Keratinocyte (primary cell): ENCODE results near the gene MCTP2. TPM values are rescaled to one million over a fixed set of nuclear protein-coding genes. Genes with fewer than 3 reads are reported as not detected.

Source experiments
- DNase-seq: peaks from one replicate; pipeline ENCODE4 v3.0.0-alpha.2; 2011; ENCODE audit warnings: low read depth, missing footprints, low spot score
- FAIRE-seq: peaks from 2 replicates; lab custom pipeline; 2011; peaks lifted over from hg19 to GRCh38; lab: Jason Lieb, UNC
- H2AFZ ChIP-seq: 2 replicates; pipeline ENCODE4 v1.6.0; 2012; ENCODE audit warnings: low read length, control low read depth, inconsistent platforms; ENCODE audit not compliant: control insufficient read depth
- H3K27ac ChIP-seq: 2 replicates; pipeline ENCODE4 v1.5.1; 2011; ENCODE audit warnings: low read length; ENCODE audit not compliant: control insufficient read depth, insufficient read depth
- H3K27me3 ChIP-seq: 3 replicates; pipeline ENCODE4 v1.6.0; 2011; ENCODE audit warnings: low read length; ENCODE audit not compliant: control insufficient read depth, insufficient read depth; ENCODE audit errors: extremely low read depth
- H3K36me3 ChIP-seq, 2 experiments: 2 replicates in 1 of 2; 3 replicates in 1 of 2; pipeline ENCODE4 v1.5.1; 2011; ENCODE audit warnings: low read length in 2 of 2, mild to moderate bottlenecking in 1 of 2; ENCODE audit not compliant: control insufficient read depth in 2 of 2, insufficient read depth in 2 of 2; ENCODE audit errors: extremely low read depth in 1 of 2
- H3K4me1 ChIP-seq: 3 replicates; pipeline ENCODE4 v1.5.1; 2011; ENCODE audit warnings: low read length; ENCODE audit not compliant: control insufficient read depth, insufficient read depth; ENCODE audit errors: extremely low read depth
- H3K4me2 ChIP-seq: 3 replicates; pipeline ENCODE4 v1.6.0; 2011; ENCODE audit warnings: low read depth, low read length; ENCODE audit not compliant: control insufficient read depth, insufficient read depth; ENCODE audit errors: extremely low read depth
- H3K4me3 ChIP-seq, 3 experiments: fragments of 200-600 bp in 1 of 3; sonication (generic) in 1 of 3; 2 replicates in 2 of 3; 3 replicates in 1 of 3; pipeline ENCODE4 v1.5.1; 2011 to 2016; ENCODE audit warnings: low read length in 3 of 3, mild to moderate bottlenecking in 3 of 3, control low read depth in 2 of 3, inconsistent platforms in 1 of 3, low read depth in 1 of 3, mixed read lengths in 1 of 3, mixed run types in 1 of 3, moderate library complexity in 1 of 3; ENCODE audit not compliant: control insufficient read depth in 2 of 3, insufficient read depth in 2 of 3; ENCODE audit errors: extremely low read depth in 1 of 3
- H3K79me2 ChIP-seq: 2 replicates; pipeline ENCODE4 v1.6.0; 2012; ENCODE audit warnings: low read length; ENCODE audit not compliant: control insufficient read depth, insufficient read depth
- H3K9ac ChIP-seq: 3 replicates; pipeline ENCODE4 v1.6.0; 2011; ENCODE audit warnings: low read length; ENCODE audit not compliant: control insufficient read depth, insufficient read depth; ENCODE audit errors: extremely low read depth
- H3K9me1 ChIP-seq: 3 replicates; pipeline ENCODE4 v1.6.0; 2011; ENCODE audit warnings: low read length; ENCODE audit not compliant: control insufficient read depth, insufficient read depth; ENCODE audit errors: extremely low read depth
- H3K9me3 ChIP-seq: 2 replicates; pipeline ENCODE4 v1.5.1; 2012; ENCODE audit warnings: low read depth, low read length; ENCODE audit not compliant: control insufficient read depth
- H4K20me1 ChIP-seq: 3 replicates; pipeline ENCODE4 v1.6.0; 2011; ENCODE audit warnings: low read length; ENCODE audit not compliant: control insufficient read depth, insufficient read depth; ENCODE audit errors: extremely low read depth
- CTCF ChIP-seq, 3 experiments: IDR thresholded peaks in 1 of 3; conservative IDR thresholded peaks in 1 of 3; optimal IDR thresholded peaks in 1 of 3; 2 replicates in 2 of 3; 3 replicates in 1 of 3; pipeline versions ENCODE3 to v1.5.1; 2011; ENCODE audit warnings: low read length in 3 of 3, mild to moderate bottlenecking in 3 of 3, moderate library complexity in 2 of 3, control low read depth in 1 of 3, inconsistent platforms in 1 of 3; ENCODE audit not compliant: insufficient read depth in 2 of 3; ENCODE audit errors: extremely low read depth in 1 of 3
- EZH2 ChIP-seq: IDR thresholded peaks from one replicate; pipeline ENCODE4 v1.6.1; 2012; ENCODE audit warnings: inconsistent platforms, mild to moderate bottlenecking, low read length, moderate library complexity
- dilution Hi-C: fragments of 300-500 bp; cut with MboI; formaldehyde crosslinking; loops from one replicate; pipeline ENCODE4 v1.7.0; 2020; ENCODE audit warnings: low sequenced_read_pairs; ENCODE audit not compliant: extremely low pct_ligation_motif_present
- polyA plus RNA-seq, 5 experiments: library from polyadenylated mRNA; depleted of rRNA in 3 of 5; stranded (reverse) in 3 of 5; stranded (forward) in 1 of 5; unstranded in 1 of 5; fragments of >200 nt; gene quantifications; 1 replicate in 1 of 5; 2 replicates in 3 of 5; 3 replicates in 1 of 5; pipeline versions ENCODE4 v1.2.1 to v1.2.3, GENCODE V29; 2011 to 2012; ENCODE audit warnings: missing spikeins in 2 of 5, low read depth in 1 of 5, low replicate concordance in 1 of 5

The MCTP2 gene
- polyA plus RNA-seq, 1 donor (not counting 4 experiments of a cell fraction or from before 2014, with no cell fraction given), result 22.0 TPM

GRCh38 chr15:94443186-94443585 lies 211.8 kb downstream of the MCTP2 start:
- H3K27me3 ChIP-seq, result no peaks in the 10 kb centered on the region
- H3K36me3 ChIP-seq, result peaks cover 0 to 4% of the 10 kb centered on the region in 2 experiments
- no peaks in the 10 kb centered on the region for H4K20me1 ChIP-seq
- H3K4me2 ChIP-seq, result no peak overlapping the region
- TF ChIP-seq EZH2, result no peak
- H3K27ac ChIP-seq, result no peak overlapping the region
- no peak overlapping the region for H2AFZ ChIP-seq
- DNase-seq, result no peak
- no peak overlapping the region for H3K9ac ChIP-seq
- FAIRE-seq, result no peak
- H3K4me1 ChIP-seq, result peaks cover 7% of the 10 kb centered on the region
- dilution Hi-C loops, result no loop called here
- no peaks in the 10 kb centered on the region for H3K9me3 ChIP-seq
- H3K4me3 ChIP-seq, result no peak overlapping the region
- H3K9me1 ChIP-seq, result no peaks in the 10 kb centered on the region
- no peaks in the 10 kb centered on the region for H3K79me2 ChIP-seq

DNA sequence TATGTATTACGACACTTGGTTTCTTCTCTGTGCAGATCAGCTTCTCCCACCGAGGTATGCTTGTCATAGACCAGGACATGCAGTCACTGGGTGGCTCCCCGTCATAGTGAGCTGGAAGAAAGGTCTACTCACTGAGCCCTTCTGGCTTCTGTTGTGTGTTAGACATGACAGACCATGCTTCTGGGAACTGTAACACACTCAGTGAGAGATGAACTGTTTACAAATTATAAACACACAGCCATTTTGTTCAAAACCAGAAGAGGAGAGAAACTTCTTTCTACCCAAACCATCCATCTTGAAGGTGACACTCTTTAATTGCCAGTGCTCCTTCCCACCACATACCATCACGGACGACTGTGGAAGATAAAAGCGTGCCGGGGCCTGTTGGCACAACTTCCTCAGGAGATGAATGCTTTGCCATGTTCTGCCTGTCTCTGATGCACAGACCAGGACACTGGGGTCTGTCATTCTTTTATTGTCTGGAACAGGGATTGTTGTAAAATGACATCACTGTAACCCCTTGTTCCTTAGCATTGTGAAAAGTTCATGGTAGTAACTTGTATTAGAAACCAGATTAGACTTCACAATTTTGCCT lies 214.3 kb downstream of the MCTP2 start:
- Histone ChIP-seq H3K4me2 (no peak overlapping the region), H3K27me3 (no peaks in the 10 kb centered on the region), H3K79me2 (no peaks in the 10 kb centered on the region), H3K9me3 (no peaks in the 10 kb centered on the region), H4K20me1 (no peaks in the 10 kb centered on the region), H3K9ac (no peak overlapping the region), H3K36me3 (peaks cover 0 to 1% of the 10 kb centered on the region in 2 experiments), H2AFZ (no peak overlapping the region), H3K4me3 (no peak overlapping the region), H3K27ac (no peak overlapping the region), H3K9me1 (no peaks in the 10 kb centered on the region), H3K4me1 (peaks cover 7% of the 10 kb centered on the region)
- TF ChIP-seq CTCF (optimal IDR thresholded peaks at IDR 0.05 in 1 of 3, IDR thresholded peaks at IDR 0.05 in 1 of 3, conservative IDR thresholded peaks at IDR 0.05 in 1 of 3; ENCODE audit: extremely low read depth in 1 of 3, insufficient read depth in 2 of 3, low read length in 3 of 3) (no peak), EZH2 (no peak)
- dilution Hi-C loops, result no loop called here
- DNase-seq (no peak), FAIRE-seq (peak; percentile 78)

GRCh38 chr15:94446441-94446840 lies 215.1 kb downstream of the MCTP2 start:
- Histone ChIP-seq H3K4me2 (no peak overlapping the region), H3K9ac (no peak overlapping the region), H3K4me3 (no peak overlapping the region), H3K4me1 (peaks cover 8% of the 10 kb centered on the region), H3K27me3 (no peaks in the 10 kb centered on the region), H3K79me2 (no peaks in the 10 kb centered on the region), H3K9me3 (no peaks in the 10 kb centered on the region), H2AFZ (no peak overlapping the region), H3K9me1 (no peaks in the 10 kb centered on the region), H3K36me3 (no peaks in the 10 kb centered on the region), H4K20me1 (no peaks in the 10 kb centered on the region), H3K27ac (no peak overlapping the region)
- dilution Hi-C loops, result no loop called here
- FAIRE-seq (no peak), DNase-seq (no peak)
- no peak for TF ChIP-seq EZH2
- TF ChIP-seq CTCF (optimal IDR thresholded peaks at IDR 0.05 in 1 of 3, IDR thresholded peaks at IDR 0.05 in 1 of 3, conservative IDR thresholded peaks at IDR 0.05 in 1 of 3; ENCODE audit: extremely low read depth in 1 of 3, insufficient read depth in 2 of 3, low read length in 3 of 3), result no peak
